Skin of body (tissue), 2 donors: ENCODE measurements around the gene SPAM1. TPM values are rescaled to one million over a fixed set of nuclear protein-coding genes. Genes with fewer than 3 reads are reported as not detected.
A peak's percentile ranks its signal among the peaks of the same experiment; 100 is the strongest.
"Not testable (repeated sequence)": the region's sequence is repeated elsewhere in the genome, so short reads cannot be mapped to it uniquely, and the experiment has no call there.

Source experiments
- DNase-seq: peaks from one replicate; lab custom pipeline; 2025; lab: John Stamatoyannopoulos, UW
- total RNA-seq: library from RNA; depleted of rRNA; stranded (reverse); fragments of >200 nt; gene quantifications from one replicate; pipeline ENCODE4 v1.2.3, GENCODE V29; 2014

Gene SPAM1, protein sequence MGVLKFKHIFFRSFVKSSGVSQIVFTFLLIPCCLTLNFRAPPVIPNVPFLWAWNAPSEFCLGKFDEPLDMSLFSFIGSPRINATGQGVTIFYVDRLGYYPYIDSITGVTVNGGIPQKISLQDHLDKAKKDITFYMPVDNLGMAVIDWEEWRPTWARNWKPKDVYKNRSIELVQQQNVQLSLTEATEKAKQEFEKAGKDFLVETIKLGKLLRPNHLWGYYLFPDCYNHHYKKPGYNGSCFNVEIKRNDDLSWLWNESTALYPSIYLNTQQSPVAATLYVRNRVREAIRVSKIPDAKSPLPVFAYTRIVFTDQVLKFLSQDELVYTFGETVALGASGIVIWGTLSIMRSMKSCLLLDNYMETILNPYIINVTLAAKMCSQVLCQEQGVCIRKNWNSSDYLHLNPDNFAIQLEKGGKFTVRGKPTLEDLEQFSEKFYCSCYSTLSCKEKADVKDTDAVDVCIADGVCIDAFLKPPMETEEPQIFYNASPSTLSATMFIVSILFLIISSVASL
- total RNA-seq, result not detected

DNA sequence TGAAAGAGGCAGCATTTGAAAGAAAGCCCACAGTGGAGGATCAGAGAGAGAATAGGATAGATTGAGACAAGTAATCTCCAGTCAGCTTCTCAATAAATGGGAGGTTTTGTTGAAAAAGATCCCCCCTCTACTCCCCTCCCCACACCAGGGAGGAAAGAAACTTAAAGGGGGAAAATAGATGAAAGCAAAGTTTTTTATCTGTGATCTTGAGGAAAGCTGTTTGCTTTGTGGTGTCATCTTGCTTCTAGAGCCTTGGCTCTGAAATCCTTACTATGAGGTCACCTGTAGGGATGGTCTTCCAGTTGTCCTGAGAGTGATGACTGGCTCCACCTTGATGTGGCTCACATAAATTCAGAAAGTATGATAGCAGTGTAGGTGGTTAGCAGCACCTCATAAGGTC, at the start of gene SPAM1:
SPAM1 (plus strand) TSS at position 301 of the 400 bp plus-strand sequence. CDS start 28,330 bp downstream, outside the sequence.
- DNase-seq, result no peak

DNA sequence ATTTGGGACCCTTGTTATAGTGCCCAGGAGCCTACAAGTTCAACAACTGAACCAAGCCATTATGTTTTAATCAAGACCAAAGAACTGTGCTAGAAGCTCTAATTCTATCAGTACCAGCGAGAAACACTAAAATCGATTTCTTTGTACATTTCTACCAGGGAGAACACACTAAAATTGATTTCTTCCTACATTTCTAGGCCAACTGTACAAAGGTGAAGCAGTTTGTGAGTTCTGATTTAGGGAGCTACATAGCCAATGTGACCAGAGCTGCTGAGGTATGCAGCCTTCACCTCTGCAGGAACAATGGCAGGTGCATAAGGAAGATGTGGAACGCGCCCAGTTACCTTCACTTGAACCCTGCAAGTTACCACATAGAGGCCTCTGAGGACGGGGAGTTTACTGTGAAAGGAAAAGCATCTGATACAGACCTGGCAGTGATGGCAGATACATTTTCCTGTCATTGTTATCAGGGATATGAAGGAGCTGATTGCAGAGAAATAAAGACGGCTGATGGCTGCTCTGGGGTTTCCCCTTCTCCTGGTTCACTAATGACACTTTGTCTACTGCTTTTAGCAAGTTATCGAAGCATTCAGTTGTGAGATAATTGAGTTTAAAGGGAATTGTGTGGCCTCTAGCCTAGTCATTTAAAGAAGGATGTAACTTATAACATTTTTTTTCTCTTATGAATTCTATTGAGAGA, 48.3 kb upstream of the SPAM1 start:
- DNase-seq, result peak; percentile 1

DNA sequence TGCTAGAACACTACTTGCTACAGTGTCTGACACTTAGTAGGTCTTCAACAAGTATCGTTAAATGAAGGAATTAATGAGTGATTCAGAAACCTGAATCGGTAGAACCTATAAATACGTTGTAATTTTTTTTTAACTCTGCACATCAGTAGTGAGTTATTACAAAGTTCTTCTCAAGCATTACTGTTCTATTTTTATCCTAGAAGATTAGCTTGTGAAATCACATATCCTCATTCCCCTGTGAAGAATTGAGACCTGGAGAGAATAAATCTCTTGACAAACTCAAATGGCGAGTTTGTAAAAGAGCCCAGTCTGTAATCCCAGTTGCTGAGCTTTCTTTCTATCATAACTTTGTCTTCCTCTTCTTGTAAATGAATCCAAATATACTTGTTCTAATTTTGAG, 45.4 kb upstream of the SPAM1 start:
- no peak for DNase-seq

DNA sequence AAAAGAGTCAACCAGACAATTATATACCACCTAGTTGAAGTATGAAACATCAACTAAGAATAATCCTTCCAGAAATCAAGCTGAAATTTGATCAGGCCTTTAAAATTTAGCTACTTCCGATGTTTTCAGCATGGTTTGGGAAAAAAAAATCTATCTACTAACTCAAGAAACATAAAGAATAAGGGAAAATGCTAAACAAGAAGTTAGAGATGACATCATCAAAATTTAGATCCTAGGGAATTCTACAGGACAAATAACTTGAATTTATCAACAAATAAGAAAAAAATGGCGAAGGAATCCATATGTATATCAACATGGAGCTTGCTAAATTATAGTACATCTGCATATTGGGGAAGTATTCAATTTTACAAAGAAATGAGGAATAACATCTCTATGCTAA, 43.7 kb upstream of the SPAM1 start:
- DNase-seq, result no peak

DNA sequence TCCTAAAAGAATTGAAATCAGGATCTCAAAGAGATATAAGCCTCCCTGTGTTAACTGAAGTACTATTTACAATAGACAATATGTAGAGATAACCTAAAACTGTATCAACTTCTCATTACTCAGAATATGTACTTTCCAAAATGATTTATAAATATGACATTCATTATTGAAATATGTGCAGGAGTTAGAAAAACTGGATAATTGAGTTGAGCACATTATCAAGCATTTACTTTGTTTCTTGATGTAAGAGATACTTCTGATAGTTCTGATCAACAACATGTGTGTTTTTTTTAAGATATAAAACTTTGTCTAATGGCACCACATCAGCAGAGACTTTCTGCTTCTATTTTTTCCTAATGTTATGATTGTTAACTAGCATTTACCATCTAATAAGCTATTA, 41.9 kb upstream of the SPAM1 start:
- no peak for DNase-seq

DNA sequence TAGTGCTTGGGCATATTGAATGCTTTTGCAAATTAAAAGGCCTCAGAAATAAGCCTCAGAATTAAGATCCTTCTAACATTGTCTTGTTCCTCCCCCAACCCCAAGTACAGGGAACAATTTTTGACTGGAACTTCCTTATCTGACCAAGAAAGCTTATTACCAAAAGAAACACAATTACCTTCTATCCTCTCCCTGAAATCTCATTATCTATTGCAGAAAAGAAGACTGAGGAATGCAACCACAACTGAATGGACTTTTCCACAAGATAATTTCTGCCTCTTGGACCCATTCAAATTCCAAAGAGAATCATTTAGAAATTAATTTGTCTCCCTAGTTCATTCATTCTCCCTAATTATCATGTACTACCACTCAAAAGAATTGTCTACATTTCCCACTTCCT, 36.8 kb upstream of the SPAM1 start:
- DNase-seq, result no peak

DNA sequence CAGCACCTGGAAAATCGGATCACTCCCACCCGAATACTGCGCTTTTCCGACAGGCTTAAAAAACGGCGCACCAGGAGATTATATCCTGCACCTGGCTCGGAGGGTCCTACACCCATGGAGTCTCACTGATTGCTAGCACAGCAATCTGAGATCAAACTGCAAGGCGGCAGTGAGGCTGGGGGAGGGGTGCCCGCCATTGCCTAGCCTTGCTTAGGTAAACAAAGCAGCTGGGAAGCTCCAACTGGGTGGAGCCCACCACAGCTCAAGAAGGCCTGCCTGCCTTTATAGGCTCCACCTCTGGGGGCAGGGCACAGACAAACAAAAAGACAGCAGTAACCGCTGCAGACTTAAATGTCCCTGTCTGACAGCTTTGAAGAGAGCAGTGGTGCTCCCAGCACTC, 30.3 kb upstream of the SPAM1 start:
- not testable (repeated sequence) for DNase-seq

DNA sequence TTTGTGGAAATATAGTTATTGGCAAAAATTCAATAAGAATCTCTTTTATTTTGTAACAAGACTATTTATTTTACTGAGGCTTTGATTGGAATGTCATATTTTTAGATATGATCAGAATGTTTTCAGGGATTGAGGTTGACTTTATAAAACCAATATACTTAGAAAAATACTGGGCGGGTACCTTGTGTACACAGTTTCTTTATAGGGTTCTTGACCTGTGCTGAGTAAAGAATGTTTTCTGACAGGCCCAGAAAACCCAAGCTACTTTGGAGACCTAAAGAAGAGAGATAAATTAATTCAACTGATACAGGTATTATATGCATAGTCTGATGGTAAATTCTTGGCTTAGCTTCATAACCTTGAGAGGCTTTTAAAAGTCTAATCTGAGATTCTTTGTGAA, 23.9 kb upstream of the SPAM1 start:
- no peak for DNase-seq

DNA sequence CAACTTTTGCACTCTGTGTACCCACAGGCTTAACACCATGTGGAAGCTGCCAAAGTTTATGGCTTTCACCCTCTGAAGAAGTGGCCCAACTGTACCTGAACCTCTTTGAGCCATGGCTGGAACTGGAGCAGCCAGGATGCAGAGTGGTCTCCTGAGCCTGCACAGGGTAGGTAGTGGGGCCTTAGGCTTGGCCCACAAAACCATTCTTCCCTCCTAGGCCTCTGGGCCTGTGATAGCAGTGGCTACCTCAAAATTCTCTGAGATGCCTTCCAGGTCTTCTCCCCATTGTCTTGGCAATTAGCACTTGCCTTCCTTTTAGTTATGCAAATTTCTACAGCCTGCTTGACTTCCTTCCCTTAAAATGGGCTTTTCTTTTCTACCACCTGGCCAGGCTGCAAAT, 19.3 kb upstream of the SPAM1 start:
- no peak for DNase-seq

DNA sequence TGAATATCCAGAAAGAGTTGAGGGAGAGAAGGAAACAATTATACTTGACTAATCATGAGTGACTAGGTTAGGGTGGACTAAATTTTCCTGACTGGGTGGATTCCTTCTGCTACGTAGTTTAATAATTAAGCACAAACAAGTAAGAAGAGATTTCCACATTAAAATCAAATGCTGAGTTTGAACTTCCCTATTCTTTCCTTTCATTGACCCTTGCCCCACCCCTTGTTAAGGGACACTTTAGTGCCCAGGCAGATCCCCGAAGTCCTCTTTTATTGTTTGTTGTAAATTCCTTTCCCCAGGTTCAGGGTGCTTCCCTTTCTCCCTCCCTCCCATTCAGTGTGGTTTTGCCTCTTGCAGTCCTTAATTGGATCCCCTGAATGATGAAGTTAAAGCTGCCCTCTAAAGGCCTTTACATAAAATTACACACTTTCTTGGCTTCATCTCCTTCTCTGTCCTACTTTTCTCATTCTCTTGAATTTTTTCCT, 8.8 kb upstream of the SPAM1 start:
- DNase-seq, result no peak

DNA sequence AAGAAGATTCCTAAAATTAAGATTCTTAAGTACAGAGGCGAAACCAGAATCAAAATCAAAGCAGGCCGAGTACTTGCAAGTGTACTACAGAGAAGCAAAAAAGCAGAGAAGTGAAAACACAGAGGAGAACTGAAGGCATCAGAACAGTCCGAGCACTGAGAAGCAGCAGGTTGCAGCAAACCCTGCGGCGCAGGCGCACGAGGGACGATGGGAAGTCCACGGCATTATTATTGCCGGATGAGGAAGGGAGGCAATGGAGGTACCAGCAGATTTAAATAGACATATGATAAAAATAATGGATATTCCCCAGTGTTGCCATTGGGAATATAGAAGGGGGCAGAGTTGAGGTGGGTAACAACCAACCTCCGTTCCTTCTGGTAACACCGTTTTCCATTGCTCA, 7.2 kb upstream of the SPAM1 start:
- no peak for DNase-seq

DNA sequence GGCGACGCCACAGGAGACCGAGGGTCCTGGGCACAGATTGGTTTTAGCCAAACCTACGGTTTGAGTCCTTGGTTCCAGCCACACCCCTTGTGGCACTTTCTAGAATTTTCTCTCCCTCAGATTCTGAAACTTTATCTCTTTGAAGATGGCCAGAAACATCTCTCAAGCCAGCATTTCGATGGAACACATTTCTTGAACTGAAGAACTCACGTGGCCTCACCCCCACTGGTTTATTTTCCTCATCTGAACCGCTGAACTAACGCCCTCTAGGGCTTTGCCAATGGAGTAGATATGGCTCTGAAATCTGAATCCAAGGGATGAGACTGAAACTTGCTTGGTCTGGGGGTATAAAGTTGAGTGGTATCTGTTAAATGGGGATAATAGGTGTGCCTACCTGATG, 6.7 kb upstream of the SPAM1 start:
- DNase-seq, result no peak

DNA sequence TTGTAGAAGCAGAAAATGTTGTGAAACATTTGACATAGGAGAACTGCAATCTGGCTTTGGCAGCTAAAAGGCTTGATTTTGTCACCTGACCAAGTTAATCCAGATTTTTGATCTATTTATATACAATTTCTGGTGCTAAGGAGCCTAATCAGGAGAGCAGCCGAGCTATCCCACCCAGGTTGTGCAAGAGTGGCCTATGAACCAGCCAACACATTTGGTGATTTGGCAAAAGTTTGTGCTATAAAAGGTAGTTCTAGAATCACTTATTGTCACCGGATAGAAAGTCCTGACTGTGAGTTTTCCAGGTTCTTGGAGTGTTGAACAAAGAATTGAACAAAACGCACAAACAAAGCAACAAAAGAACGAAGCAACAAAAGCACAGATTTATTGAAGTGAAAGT, 1.4 kb upstream of the SPAM1 start:
- DNase-seq, result no peak

DNA sequence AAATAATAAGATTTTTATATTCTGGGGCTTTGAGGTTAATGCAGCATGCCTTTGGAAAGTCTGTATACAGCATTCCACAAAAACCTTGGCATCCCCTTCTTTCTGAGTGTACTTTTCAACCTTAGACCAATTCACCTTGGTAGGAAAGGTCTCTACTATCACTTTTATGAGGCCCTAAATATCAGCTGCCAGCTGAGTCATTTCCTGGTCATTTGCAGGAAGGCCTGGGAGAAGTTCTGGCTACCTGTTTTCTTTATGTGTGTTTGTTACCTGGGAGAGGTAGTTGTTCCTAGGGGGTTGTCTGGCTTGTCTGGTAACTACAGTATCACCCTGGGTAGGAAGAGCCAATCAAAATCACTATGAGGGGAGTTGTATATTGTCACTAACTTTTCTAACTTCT, 4.1 kb downstream of the SPAM1 start:
- no peak for DNase-seq

DNA sequence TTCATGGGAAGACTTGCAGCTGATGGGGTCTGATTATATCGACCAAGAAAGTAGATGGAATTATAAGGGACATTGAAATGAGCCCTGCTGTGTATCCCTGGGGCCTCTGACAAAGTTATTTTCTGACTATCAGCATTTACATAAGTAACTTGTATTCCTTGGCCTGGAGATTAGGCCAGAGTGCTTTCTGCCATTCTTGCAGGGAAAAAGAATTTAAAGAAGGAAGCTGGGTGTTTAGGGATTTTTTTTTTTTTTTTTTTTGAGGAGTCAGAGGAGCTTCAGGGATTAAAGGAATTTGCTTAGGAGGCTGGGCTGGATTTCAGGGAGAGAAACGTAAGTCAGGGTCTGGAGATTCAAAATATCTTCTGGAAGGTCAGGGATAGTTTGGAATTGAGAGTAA, 4.6 kb downstream of the SPAM1 start:
- no peak for DNase-seq

DNA sequence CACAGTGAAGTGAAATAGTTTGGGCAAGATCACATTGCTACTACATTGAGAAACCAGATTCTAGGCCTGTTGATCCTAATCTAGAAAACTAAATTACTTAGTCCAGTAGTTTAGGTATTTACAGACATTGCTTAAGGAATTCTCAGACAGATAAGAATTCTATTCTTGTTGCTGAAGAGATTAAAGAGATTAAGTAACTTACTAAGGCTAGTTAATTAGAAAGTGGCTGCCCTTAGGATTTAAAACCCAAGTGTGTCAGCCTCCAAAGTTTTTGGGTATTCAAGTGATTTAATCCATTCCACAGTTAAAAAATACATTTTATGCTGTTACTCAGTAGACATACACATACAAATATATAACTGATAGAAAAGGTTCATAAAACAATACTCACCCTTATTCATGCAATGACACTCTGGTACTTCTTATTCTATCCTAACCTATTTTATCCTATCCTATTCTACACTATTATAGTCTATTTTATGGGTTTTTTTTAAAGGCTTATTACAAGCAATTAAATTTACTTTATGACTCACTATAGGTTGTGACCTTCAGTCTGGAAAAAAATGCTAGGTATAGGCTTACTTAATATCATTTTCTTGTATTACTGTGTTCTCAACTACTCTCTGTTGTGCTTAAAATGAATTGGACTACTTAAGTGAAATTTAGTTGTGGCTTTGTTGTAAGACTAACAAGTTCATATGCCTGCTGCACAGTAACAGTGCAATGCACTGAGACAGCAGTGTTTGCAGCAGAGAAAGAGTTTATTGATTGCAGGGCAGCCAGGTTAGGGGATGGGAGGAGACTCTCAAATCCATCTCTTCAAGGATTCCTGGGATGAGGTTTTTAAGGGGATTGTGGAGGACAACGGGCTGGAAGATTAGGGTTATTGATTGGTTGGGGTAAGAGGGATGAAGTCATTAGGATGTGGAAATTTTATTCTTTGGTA, 10.7 kb downstream of the SPAM1 start:
- no peak for DNase-seq

DNA sequence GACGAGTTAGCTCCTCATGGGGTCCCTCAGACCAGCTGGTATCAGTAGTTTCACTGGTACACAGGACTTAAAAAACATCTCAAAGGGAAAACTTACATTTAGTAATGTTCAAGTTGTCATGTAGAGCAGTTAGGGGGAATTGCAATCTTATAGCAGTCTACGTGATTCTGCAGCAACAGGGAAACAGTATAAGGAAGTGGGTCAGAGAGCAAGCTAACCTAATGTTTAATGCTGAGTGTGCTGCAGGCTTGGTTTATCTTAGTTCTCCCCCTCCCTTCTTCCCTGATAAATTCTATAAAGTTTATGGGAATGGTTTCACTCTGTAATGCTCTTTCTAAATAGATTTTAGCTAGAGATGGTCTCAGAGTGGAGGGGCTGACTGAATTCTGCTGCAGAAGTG, 11.3 kb downstream of the SPAM1 start:
- no peak for DNase-seq

DNA sequence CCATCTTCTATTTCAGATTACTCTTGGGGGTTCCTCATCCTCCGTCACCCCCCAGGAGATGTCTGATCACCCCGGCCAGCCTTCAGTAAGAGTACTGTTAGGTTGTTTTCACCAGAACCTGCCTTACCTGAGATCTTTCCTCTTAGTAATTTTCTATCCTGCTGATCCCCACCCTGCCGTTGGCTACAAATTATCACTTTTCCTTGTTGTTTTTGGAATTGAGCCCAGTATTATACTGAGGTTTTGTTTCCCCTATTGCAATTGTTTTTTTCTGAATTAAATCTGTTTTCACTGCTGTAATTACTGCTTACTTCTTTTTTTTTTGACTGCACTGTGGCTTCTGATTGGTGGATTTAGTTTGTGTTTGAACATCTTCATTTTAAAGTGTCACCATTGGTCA, 14.7 kb downstream of the SPAM1 start:
- no peak for DNase-seq

DNA sequence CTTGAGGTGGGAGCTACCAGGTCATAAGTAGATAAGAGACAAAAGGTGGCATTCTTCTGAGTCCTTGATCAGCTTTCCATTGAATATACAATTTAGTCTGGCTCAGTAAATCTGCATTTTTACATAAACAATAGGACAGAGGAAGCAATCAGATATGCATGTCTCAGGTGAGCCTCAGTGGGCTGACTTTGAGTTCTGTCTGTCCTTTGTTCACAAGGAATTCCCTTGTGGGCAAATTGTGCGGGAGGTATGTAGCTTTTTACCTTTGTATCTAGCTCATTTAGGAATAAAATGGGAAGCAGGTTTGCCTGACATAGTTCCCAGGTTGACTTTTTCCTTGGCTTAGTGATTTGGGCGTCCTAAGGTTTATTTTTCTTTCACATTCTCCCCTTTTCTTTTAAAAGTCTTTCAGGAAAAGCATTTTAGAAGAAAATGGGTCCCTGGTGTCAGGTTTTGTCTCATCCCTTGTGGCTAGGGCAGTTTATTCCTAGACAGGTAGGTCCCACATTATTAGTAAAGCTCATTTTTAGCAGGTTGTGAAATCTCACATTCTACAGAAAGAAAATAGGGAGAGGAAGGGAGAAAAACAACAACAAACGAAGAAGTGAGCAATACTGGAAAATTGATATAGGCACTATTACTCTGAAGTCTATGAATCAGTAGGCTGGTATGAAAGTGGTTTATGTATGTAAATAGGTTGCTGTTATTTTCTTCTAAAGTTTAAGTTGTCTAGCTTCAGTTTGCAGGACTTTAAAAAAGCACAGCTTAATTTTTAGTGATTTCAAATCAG, 16.5 kb downstream of the SPAM1 start:
- DNase-seq, result no peak

DNA sequence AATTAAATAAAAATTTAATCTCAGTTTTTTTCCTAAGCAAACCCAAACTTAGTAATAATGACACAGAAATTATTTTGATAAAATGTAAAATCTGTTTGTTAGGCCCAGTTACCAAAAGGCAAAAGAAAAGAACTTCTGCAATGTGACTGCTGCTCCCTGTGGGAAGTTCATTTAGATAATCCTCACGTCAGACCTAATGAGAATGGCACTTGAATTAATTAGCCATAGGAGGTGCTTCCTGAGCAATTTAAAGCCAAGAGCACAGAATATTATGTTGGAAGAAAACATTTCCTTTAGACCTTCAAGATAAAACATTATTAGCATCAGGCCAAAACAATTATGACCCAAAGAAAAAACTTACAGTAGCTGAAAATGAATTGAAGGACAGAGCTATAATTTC, 19.4 kb downstream of the SPAM1 start:
- no peak for DNase-seq

DNA sequence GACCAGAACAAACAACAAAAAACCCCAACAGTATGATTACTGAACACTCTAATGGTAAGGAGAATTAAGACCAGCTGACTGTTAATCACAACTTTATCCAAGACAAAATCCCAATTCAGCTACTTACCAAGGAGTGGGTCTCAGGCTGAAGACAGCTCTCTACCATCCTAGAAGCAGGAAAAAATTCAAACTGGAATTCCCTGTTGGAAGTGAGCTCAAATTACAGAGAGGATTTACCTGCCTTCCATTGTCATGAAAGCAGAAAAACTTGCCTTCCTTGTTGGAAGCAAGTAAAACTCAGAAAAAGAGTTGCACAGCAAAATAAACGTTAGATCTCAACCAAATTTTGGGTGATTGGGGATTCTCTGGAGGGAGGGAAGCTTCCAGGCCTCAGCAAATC, 20.9 kb downstream of the SPAM1 start:
- no peak for DNase-seq
